SK-N-SH treated with all-trans-retinoic acid at 6 μM for 48 hours (cell line): ENCODE data around the gene SUMO1.

Experiments used
- ATAC-seq: fragments of 200-7000 bp; cut with Tn5 transposase; 3 replicates; pipeline ENCODE4 v1.9.1; 2020; ENCODE audit warnings: mild to moderate bottlenecking, moderate library complexity
- ARNTL ChIP-seq: fragments of 450-650 bp; formaldehyde crosslinking; IDR thresholded peaks from 2 replicates; pipeline ENCODE4 v1.5.0; 2020; ENCODE audit warnings: low read depth, mild to moderate bottlenecking, moderate library complexity, borderline replicate concordance
- BACH2 ChIP-seq: fragments of 250-450 bp; sonication (Bioruptor Pico); IDR thresholded peaks from 2 replicates; pipeline ENCODE4 v1.9.0; 2021; ENCODE audit warnings: mild to moderate bottlenecking, borderline replicate concordance
- CREB5 ChIP-seq: fragments of 250-450 bp; sonication (Bioruptor Pico); IDR thresholded peaks from 2 replicates; pipeline ENCODE4 v1.5.1; 2020; ENCODE audit warnings: low read depth, mild to moderate bottlenecking, moderate library complexity
- CSDC2 ChIP-seq: fragments of 250-450 bp; sonication (Bioruptor Pico); IDR thresholded peaks from 2 replicates; pipeline ENCODE4 v1.5.0; 2020; ENCODE audit warnings: mild to moderate bottlenecking, moderate library complexity
- CSRNP3 ChIP-seq: fragments of 250-450 bp; sonication (Bioruptor Pico); IDR thresholded peaks from 2 replicates; pipeline ENCODE4 v1.5.1; 2021; ENCODE audit warnings: mild to moderate bottlenecking, moderate library complexity
- ESRRG ChIP-seq: fragments of 250-450 bp; sonication (Bioruptor Pico); IDR thresholded peaks from 2 replicates; pipeline ENCODE4 v1.6.1; 2021; ENCODE audit warnings: mild to moderate bottlenecking
- GLIS3 ChIP-seq: fragments of 250-450 bp; sonication (Bioruptor Pico); IDR thresholded peaks from 2 replicates; pipeline ENCODE4 v1.5.0; 2020; ENCODE audit warnings: mild to moderate bottlenecking, moderate library complexity
- OSR1 ChIP-seq: fragments of 250-450 bp; sonication (Bioruptor Pico); IDR thresholded peaks from 2 replicates; pipeline ENCODE4 v1.8.0; 2022; ENCODE audit warnings: moderate library complexity, mild to moderate bottlenecking, inconsistent platforms
- PPARA ChIP-seq: fragments of 250-450 bp; sonication (Bioruptor Pico); IDR thresholded peaks from 2 replicates; pipeline ENCODE4 v1.5.0; 2020; ENCODE audit warnings: mild to moderate bottlenecking, borderline replicate concordance
- RARB ChIP-seq: fragments of 250-450 bp; sonication (Bioruptor Pico); IDR thresholded peaks from 2 replicates; pipeline ENCODE4 v1.8.0; 2021; ENCODE audit warnings: mild to moderate bottlenecking, moderate library complexity
- SNAI2 ChIP-seq: fragments of 250-450 bp; sonication (Bioruptor Pico); IDR thresholded peaks from 2 replicates; pipeline ENCODE4 v1.5.0; 2020; ENCODE audit warnings: mild to moderate bottlenecking, moderate library complexity
- TCF4 ChIP-seq: fragments of 250-450 bp; sonication (Bioruptor Pico); IDR thresholded peaks from 2 replicates; pipeline ENCODE4 v1.8.0; 2021; ENCODE audit warnings: mild to moderate bottlenecking, moderate library complexity, borderline replicate concordance
- TOX ChIP-seq: fragments of 250-450 bp; sonication (Bioruptor Pico); IDR thresholded peaks from 2 replicates; pipeline ENCODE4 v1.8.0; 2021; ENCODE audit warnings: mild to moderate bottlenecking, moderate library complexity, borderline replicate concordance
- ZC3H10 ChIP-seq: fragments of 250-450 bp; sonication (Bioruptor Pico); IDR thresholded peaks from 2 replicates; pipeline ENCODE4 v1.5.1; 2021; ENCODE audit warnings: mild to moderate bottlenecking, moderate library complexity
- ZFP30 ChIP-seq: fragments of 450-650 bp; formaldehyde crosslinking; IDR thresholded peaks from 2 replicates; pipeline ENCODE4 v1.5.0; 2022; ENCODE audit warnings: mild to moderate bottlenecking, moderate library complexity
- ZNF565 ChIP-seq: fragments of 450-650 bp; formaldehyde crosslinking; conservative IDR thresholded peaks from 2 replicates; pipeline ENCODE4 v1.5.0; 2020; ENCODE audit warnings: low read depth, mild to moderate bottlenecking, moderate library complexity
- ZNF70 ChIP-seq: fragments of 450-650 bp; formaldehyde crosslinking; IDR thresholded peaks from 2 replicates; pipeline ENCODE4 v1.5.0; 2020; ENCODE audit warnings: mild to moderate bottlenecking, moderate library complexity
- ZNF8 ChIP-seq: fragments of 450-650 bp; formaldehyde crosslinking; IDR thresholded peaks from 2 replicates; pipeline ENCODE4 v1.5.0; 2020; ENCODE audit warnings: mild to moderate bottlenecking, moderate library complexity
- TF ChIP-seq, protein P1 (sequence below): fragments of 250-450 bp; sonication (Bioruptor Pico); IDR thresholded peaks from 2 replicates; pipeline ENCODE4 v1.5.0; 2020; ENCODE audit warnings: mild to moderate bottlenecking, moderate library complexity
- TF ChIP-seq, protein P2 (sequence below): fragments of 250-450 bp; sonication (Bioruptor Pico); IDR thresholded peaks from 2 replicates; pipeline ENCODE4 v1.8.0; 2020; ENCODE audit warnings: mild to moderate bottlenecking, moderate library complexity, borderline replicate concordance
- TF ChIP-seq, protein P3 (sequence below): fragments of 250-450 bp; sonication (Bioruptor Pico); IDR thresholded peaks from 2 replicates; pipeline ENCODE4 v1.8.0; 2021; ENCODE audit warnings: low read depth, mild to moderate bottlenecking, moderate library complexity, borderline replicate concordance

The SUMO1 gene

GRCh38 chr2:202238234-202239197 is at the start of gene SUMO1:
SUMO1 (minus strand) TSS chr2:202238597; CDS start chr2:202238451, 146 bp downstream.
- peak; percentile 96 for ATAC-seq
- TF ChIP-seq, protein P1, sequence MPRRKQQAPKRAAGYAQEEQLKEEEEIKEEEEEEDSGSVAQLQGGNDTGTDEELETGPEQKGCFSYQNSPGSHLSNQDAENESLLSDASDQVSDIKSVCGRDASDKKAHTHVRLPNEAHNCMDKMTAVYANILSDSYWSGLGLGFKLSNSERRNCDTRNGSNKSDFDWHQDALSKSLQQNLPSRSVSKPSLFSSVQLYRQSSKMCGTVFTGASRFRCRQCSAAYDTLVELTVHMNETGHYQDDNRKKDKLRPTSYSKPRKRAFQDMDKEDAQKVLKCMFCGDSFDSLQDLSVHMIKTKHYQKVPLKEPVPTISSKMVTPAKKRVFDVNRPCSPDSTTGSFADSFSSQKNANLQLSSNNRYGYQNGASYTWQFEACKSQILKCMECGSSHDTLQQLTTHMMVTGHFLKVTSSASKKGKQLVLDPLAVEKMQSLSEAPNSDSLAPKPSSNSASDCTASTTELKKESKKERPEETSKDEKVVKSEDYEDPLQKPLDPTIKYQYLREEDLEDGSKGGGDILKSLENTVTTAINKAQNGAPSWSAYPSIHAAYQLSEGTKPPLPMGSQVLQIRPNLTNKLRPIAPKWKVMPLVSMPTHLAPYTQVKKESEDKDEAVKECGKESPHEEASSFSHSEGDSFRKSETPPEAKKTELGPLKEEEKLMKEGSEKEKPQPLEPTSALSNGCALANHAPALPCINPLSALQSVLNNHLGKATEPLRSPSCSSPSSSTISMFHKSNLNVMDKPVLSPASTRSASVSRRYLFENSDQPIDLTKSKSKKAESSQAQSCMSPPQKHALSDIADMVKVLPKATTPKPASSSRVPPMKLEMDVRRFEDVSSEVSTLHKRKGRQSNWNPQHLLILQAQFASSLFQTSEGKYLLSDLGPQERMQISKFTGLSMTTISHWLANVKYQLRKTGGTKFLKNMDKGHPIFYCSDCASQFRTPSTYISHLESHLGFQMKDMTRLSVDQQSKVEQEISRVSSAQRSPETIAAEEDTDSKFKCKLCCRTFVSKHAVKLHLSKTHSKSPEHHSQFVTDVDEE, result no peak
- TF ChIP-seq ZNF565, result no peak
- TF ChIP-seq CSRNP3 (CRISPR knock-in tag), result no peak
- TF ChIP-seq CSDC2, result no peak
- TF ChIP-seq TOX, result no peak
- no peak for TF ChIP-seq ZC3H10 (CRISPR knock-in tag)
- TF ChIP-seq, protein P2, sequence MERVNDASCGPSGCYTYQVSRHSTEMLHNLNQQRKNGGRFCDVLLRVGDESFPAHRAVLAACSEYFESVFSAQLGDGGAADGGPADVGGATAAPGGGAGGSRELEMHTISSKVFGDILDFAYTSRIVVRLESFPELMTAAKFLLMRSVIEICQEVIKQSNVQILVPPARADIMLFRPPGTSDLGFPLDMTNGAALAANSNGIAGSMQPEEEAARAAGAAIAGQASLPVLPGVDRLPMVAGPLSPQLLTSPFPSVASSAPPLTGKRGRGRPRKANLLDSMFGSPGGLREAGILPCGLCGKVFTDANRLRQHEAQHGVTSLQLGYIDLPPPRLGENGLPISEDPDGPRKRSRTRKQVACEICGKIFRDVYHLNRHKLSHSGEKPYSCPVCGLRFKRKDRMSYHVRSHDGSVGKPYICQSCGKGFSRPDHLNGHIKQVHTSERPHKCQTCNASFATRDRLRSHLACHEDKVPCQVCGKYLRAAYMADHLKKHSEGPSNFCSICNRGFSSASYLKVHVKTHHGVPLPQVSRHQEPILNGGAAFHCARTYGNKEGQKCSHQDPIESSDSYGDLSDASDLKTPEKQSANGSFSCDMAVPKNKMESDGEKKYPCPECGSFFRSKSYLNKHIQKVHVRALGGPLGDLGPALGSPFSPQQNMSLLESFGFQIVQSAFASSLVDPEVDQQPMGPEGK (CRISPR knock-in tag), result no peak
- no peak for TF ChIP-seq OSR1
- TF ChIP-seq GLIS3 (CRISPR knock-in tag), result no peak
- no peak for TF ChIP-seq ZFP30 (CRISPR knock-in tag)
- no peak for TF ChIP-seq RARB
- no peak for TF ChIP-seq ESRRG
- TF ChIP-seq ZNF8, result no peak

- TF ChIP-seq, protein P3, sequence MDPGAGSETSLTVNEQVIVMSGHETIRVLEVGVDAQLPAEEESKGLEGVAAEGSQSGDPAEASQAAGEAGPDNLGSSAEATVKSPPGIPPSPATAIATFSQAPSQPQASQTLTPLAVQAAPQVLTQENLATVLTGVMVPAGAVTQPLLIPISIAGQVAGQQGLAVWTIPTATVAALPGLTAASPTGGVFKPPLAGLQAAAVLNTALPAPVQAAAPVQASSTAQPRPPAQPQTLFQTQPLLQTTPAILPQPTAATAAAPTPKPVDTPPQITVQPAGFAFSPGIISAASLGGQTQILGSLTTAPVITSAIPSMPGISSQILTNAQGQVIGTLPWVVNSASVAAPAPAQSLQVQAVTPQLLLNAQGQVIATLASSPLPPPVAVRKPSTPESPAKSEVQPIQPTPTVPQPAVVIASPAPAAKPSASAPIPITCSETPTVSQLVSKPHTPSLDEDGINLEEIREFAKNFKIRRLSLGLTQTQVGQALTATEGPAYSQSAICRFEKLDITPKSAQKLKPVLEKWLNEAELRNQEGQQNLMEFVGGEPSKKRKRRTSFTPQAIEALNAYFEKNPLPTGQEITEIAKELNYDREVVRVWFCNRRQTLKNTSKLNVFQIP (CRISPR knock-in tag), result no peak
- TF ChIP-seq OSR1 (no peak), CSRNP3 (CRISPR knock-in tag) (no peak), ARNTL (CRISPR knock-in tag) (no peak), CREB5 (CRISPR knock-in tag) (no peak), CSDC2 (no peak), TCF4 (CRISPR knock-in tag) (no peak), PPARA (CRISPR knock-in tag) (no peak), ZNF70 (no peak), TOX (no peak)
- no peak for ATAC-seq
These were observed 48.2 kb upstream of the SUMO1 start for GRCh38 chr2:202286595-202286994.

GRCh38 chr2:202278944-202279343 is 40.5 kb upstream of the SUMO1 start:
- ATAC-seq, result peak; percentile 89
- TF ChIP-seq SNAI2 (no peak), ARNTL (CRISPR knock-in tag) (no peak), ZFP30 (CRISPR knock-in tag) (no peak), CSDC2 (no peak), BACH2 (CRISPR knock-in tag) (no peak), OSR1 (no peak), ZNF8 (no peak)
- TF ChIP-seq, protein P2 (CRISPR knock-in tag), result no peak
